ENCODE measurements around the gene NFIA. TPM values are rescaled to one million over a fixed set of nuclear protein-coding genes. Genes with fewer than 3 reads are reported as not detected.

The NFIA gene
- total RNA-seq, 1 experiment from 2014 or later, result 12.7 TPM

- H3K36me3 ChIP-seq (ENCODE audit: low read depth, low read length), result no peaks in the 10 kb centered on the region
- BruUV-seq (replicated peaks), result no TSS peak
- ChIA-PET CTCF (interaction anchor here (0.6 kb wide), 1 partner anchor 134 kb away, joined by 3 read pairs; no protein-coding TSS in a partner anchor), POLR2A (ENCODE audit: unreplicated experiment) (no interaction called here)
- H3F3A ChIP-seq (ENCODE audit: low read length, unreplicated experiment), result no peaks in the 10 kb centered on the region
- no peak overlapping the region for H3K4me3 ChIP-seq (ENCODE audit: low read length)
- TF ChIP-seq CTCF (conservative IDR thresholded peaks at IDR 0.05; ENCODE audit: low read depth, low read length) (no peak), EZH2phosphoT487 (IDR thresholded peaks at IDR 0.05; ENCODE audit: borderline replicate concordance, low read length) (no peak), EZH2 (IDR thresholded peaks at IDR 0.05; ENCODE audit: low read length, unreplicated experiment) (no peak)
- no peak overlapping the region for H3K27ac ChIP-seq (ENCODE audit: low read length)
- no peak for ATAC-seq
- H3K9ac ChIP-seq (ENCODE audit: low read length), result no peak overlapping the region
- H3K9me3 ChIP-seq (ENCODE audit: low read length), result no peaks in the 10 kb centered on the region
- H4K20me1 ChIP-seq (ENCODE audit: low read length), result no peaks in the 10 kb centered on the region
- no peaks in the 10 kb centered on the region for H3K79me2 ChIP-seq (ENCODE audit: low read length)
- intact Hi-C loops (cut with micrococcal nuclease), result no loop called here
- no peaks in the 10 kb centered on the region for H3K27me3 ChIP-seq (ENCODE audit: low read length)
- DNase-seq, result no peak
- no peaks in the 10 kb centered on the region for H3K9me2 ChIP-seq (replicated peaks; ENCODE audit: low read length)
- H3K4me1 ChIP-seq (ENCODE audit: insufficient read depth, low read length), result peaks cover 11% of the 10 kb centered on the region
- no peak overlapping the region for H2AFZ ChIP-seq (ENCODE audit: low read length)
- H3K4me2 ChIP-seq (ENCODE audit: low read length), result no peak overlapping the region
These were observed 101.2 kb downstream of the NFIA start for GRCh38 chr1:61183471-61184039.

- Histone ChIP-seq H3K79me2 (ENCODE audit: low read length) (no peaks in the 10 kb centered on the region), H3F3A (ENCODE audit: low read length, unreplicated experiment) (no peaks in the 10 kb centered on the region), H3K36me3 (ENCODE audit: low read depth, low read length) (no peaks in the 10 kb centered on the region), H3K4me3 (ENCODE audit: low read length) (no peak overlapping the region), H3K4me1 (ENCODE audit: insufficient read depth, low read length) (peaks cover 11% of the 10 kb centered on the region), H2AFZ (ENCODE audit: low read length) (no peak overlapping the region), H3K9ac (ENCODE audit: low read length) (no peak overlapping the region), H3K27ac (ENCODE audit: low read length) (no peak overlapping the region), H3K9me2 (replicated peaks; ENCODE audit: low read length) (no peaks in the 10 kb centered on the region), H4K20me1 (ENCODE audit: low read length) (no peaks in the 10 kb centered on the region), H3K4me2 (ENCODE audit: low read length) (peak overlapping the region; percentile 4; the same call in 1 of the 2 replicates), H3K9me3 (ENCODE audit: low read length) (no peaks in the 10 kb centered on the region), H3K27me3 (ENCODE audit: low read length) (no peaks in the 10 kb centered on the region)
- TF ChIP-seq CTCF (conservative IDR thresholded peaks at IDR 0.05; ENCODE audit: low read depth, low read length) (no peak), EZH2 (IDR thresholded peaks at IDR 0.05; ENCODE audit: low read length, unreplicated experiment) (no peak), EZH2phosphoT487 (IDR thresholded peaks at IDR 0.05; ENCODE audit: borderline replicate concordance, low read length) (no peak)
- ChIA-PET CTCF (interaction anchor here (0.6 kb wide), 1 partner anchor 134 kb away, joined by 3 read pairs; no protein-coding TSS in a partner anchor), POLR2A (ENCODE audit: unreplicated experiment) (no interaction called here)
- no TSS peak for BruUV-seq (replicated peaks)
- ATAC-seq (no peak), DNase-seq (peak; percentile 56)
- intact Hi-C loops (cut with micrococcal nuclease), result no loop called here
These were observed 101.8 kb downstream of the NFIA start for GRCh38 chr1:61184040-61184713.

GRCh38 chr1:61184714-61185106, 102.3 kb downstream of the NFIA start:
- H3K27ac ChIP-seq (ENCODE audit: low read length), result no peak overlapping the region
- H4K20me1 ChIP-seq (ENCODE audit: low read length), result no peaks in the 10 kb centered on the region
- H3K4me3 ChIP-seq (ENCODE audit: low read length), result no peak overlapping the region
- H3K36me3 ChIP-seq (ENCODE audit: low read depth, low read length), result no peaks in the 10 kb centered on the region
- no peaks in the 10 kb centered on the region for H3K27me3 ChIP-seq (ENCODE audit: low read length)
- H3K4me2 ChIP-seq (ENCODE audit: low read length), result peak overlapping the region; percentile 4; the same call in 1 of the 2 replicates
- H3K9me3 ChIP-seq (ENCODE audit: low read length), result no peaks in the 10 kb centered on the region
- TF ChIP-seq CTCF (conservative IDR thresholded peaks at IDR 0.05; ENCODE audit: low read depth, low read length) (no peak), EZH2 (IDR thresholded peaks at IDR 0.05; ENCODE audit: low read length, unreplicated experiment) (no peak), EZH2phosphoT487 (IDR thresholded peaks at IDR 0.05; ENCODE audit: borderline replicate concordance, low read length) (no peak)
- BruUV-seq (replicated peaks), result no TSS peak
- peaks cover 11% of the 10 kb centered on the region for H3K4me1 ChIP-seq (ENCODE audit: insufficient read depth, low read length)
- POLR2A ChIA-PET (ENCODE audit: unreplicated experiment), result no interaction called here
- intact Hi-C loops (cut with micrococcal nuclease), result no loop called here
- CTCF ChIA-PET, result no interaction called here
- H3K9ac ChIP-seq (ENCODE audit: low read length), result no peak overlapping the region
- ATAC-seq (no peak), DNase-seq (no peak)
- H3K9me2 ChIP-seq (replicated peaks; ENCODE audit: low read length), result no peaks in the 10 kb centered on the region
- no peak overlapping the region for H2AFZ ChIP-seq (ENCODE audit: low read length)
- H3F3A ChIP-seq (ENCODE audit: low read length, unreplicated experiment), result no peaks in the 10 kb centered on the region
- H3K79me2 ChIP-seq (ENCODE audit: low read length), result no peaks in the 10 kb centered on the region

Measured in PC-3 (cell line).